Stimulated activated naive CD8-positive, alpha-beta T cell treated with anti-CD3 and anti-CD28 coated beads, Interleukin-15, Interleukin-2, amounts not matched to agents 100 ng/mL and 50 ng/mL, for 24 hours (primary cell): ENCODE data around the gene PCARE.

ENCODE experiments used
- H3K27ac Mint-ChIP-seq: one replicate; pipeline ENCODE4 v1.8.0; 2021; ENCODE audit warnings: mild to moderate bottlenecking, mixed read lengths
- H3K27me3 Mint-ChIP-seq: one replicate; pipeline ENCODE4 v1.8.0; 2021; ENCODE audit warnings: mixed read lengths
- H3K36me3 Mint-ChIP-seq: one replicate; pipeline ENCODE4 v1.8.0; 2021; ENCODE audit warnings: low read depth, mixed read lengths
- H3K4me1 Mint-ChIP-seq: one replicate; pipeline ENCODE4 v1.8.0; 2021; ENCODE audit warnings: low read depth, mixed read lengths
- H3K4me3 Mint-ChIP-seq: one replicate; pipeline ENCODE4 v1.8.0; 2021; ENCODE audit warnings: mild to moderate bottlenecking, mixed read lengths
- H3K9me3 Mint-ChIP-seq: one replicate; pipeline ENCODE4 v1.8.0; 2021; ENCODE audit warnings: mixed read lengths

PCARE gene

DNA sequence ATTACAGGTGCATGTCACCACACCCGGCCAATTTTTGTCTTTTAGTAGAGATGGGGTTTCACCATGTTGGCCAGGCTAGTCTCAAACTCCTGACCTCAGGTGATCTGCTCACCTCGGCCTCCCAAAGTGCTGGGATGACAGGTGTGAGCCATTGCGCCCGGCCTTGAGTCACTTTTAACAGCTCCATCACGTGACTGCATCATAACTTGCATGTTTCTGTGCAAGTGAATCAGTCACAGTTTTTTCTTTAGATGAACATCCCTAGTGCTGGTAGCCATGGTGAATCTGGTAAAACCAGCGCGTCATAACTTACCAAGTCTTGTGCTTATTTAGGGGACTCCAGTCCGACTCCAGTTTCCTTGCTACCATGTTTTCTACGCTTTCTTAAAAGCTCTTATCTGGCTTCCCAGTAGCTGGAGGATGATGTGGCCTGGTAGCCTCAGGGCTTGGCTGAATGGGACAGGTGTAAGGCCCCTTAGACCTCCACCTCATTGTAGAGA is 33.1 kb downstream of the PCARE start:
- Mint-ChIP-seq H3K4me3 (no peak overlapping the region), H3K27me3 (no peaks in the 10 kb centered on the region), H3K27ac (no peak overlapping the region), H3K4me1 (no peaks in the 10 kb centered on the region), H3K9me3 (no peaks in the 10 kb centered on the region), H3K36me3 (no peaks in the 10 kb centered on the region)

DNA sequence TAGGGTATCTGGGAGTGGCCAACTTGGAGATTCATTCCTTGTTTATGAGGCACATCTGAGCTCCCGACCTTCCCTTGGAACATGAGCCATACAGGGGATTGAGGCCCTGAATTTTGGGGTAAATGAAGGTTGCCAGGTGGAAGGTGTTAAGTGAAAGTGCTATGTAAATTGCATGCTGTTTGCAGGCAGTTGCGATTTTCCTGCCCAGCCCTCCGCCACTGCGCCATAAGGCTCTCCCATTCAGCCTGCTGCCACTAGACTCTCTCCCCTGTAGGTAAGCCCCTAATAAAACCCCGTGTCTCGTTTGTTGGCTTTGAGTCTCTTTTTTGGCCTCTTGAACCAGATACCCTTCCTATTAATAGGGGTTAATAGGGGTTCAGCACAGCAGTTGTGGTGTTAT is 33.8 kb downstream of the PCARE start:
- Mint-ChIP-seq H3K27me3 (no peaks in the 10 kb centered on the region), H3K4me1 (no peaks in the 10 kb centered on the region), H3K27ac (no peak overlapping the region), H3K4me3 (no peak overlapping the region), H3K9me3 (no peaks in the 10 kb centered on the region), H3K36me3 (no peaks in the 10 kb centered on the region)

DNA sequence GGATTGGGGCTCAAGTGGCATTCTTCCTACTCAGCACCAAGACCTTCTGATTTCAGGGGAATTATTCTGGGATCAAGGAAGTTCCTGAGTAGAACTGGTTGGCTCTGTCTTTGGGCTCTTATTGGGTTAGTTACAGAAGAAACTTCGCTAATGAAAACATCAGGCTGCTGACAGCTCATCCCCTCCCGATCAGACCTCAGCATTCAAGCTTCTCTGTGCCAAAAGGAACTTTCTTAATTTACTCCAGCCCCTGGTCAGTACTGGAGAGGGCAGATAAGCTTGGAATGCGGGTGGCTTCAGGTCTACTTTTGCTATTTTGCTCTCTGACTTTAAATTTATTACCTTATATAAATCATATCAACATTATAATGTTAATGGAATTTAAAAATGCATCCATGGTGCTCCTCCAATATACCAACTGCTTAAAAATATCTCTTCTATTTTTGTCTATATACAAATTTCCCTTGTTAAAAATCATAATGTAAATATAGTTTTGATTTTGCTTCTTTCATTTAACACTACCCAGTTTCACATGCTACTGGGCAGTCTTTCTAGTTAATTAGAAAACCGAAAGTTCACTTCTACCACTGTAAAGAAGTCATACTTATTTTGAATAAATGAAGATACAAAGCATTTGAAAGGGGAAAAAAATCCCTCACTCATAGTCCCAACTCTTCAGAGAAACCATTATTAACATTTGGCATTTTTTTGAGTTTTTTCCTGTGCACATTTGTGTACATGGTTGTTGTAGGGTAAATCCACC is 34.4 kb downstream of the PCARE start:
- no peaks in the 10 kb centered on the region for H3K4me1 Mint-ChIP-seq
- no peaks in the 10 kb centered on the region for H3K27me3 Mint-ChIP-seq
- no peaks in the 10 kb centered on the region for H3K36me3 Mint-ChIP-seq
- H3K9me3 Mint-ChIP-seq: no peaks in the 10 kb centered on the region
- no peak overlapping the region for H3K4me3 Mint-ChIP-seq
- no peak overlapping the region for H3K27ac Mint-ChIP-seq

DNA sequence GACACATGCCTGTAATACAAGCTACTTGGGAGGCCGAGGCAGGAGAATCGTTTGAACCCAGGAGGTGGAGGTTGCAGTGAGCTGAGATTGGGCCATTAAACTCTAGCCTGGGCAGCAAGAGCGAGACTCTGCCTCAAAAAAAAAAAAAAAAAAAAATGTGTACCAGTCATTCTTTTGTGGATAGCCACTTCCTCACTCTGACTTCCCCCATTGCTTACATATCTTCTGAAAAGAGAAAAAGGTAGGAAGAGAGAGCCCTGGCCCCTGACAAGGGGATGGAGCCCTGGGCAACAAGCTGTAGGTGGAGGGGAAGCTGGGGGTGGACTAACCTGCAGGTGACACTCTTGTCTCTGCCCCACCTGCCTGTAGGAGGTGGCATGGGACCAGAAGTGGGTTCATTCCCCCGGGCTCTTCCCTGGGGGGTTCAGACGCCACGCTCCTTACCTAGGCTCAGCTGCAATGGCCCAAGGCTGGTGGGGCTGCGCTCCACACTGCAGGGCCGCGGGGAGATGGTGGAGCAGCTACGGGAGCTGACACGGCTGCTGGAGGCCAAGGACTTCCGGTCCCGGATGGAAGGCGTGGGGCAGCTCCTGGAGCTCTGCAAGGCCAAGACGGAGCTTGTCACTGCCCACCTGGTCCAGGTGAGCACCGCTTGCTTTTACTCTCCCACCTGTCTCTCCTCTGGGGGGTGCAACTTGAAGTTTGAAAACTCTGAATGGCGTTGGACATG is 39.1 kb downstream of the PCARE start:
- H3K27ac Mint-ChIP-seq: no peak overlapping the region
- H3K36me3 Mint-ChIP-seq: no peaks in the 10 kb centered on the region
- H3K4me1 Mint-ChIP-seq: peaks cover 7% of the 10 kb centered on the region
- no peak overlapping the region for H3K4me3 Mint-ChIP-seq
- H3K9me3 Mint-ChIP-seq: no peaks in the 10 kb centered on the region
- H3K27me3 Mint-ChIP-seq: no peaks in the 10 kb centered on the region

DNA sequence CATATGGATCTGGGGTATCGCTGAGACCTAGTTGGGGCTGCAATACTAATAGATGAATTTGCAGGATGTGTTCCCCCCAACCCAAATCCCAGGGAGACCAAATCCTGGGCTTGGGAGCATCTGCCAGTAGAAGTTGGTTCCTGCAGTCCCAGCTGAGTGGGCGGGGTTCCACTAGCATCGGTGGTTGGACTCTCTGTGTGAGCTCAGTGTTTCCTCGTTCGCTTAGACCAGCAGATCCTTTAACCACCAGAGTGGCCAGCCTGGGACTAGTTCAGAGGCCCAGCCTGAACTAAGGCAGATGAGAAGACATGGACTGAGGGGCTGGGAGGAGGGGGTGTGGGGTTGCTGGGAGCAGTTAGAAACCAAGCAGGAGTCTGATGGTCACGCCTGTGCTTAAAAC is 40.7 kb downstream of the PCARE start:
- Mint-ChIP-seq H3K9me3 (no peaks in the 10 kb centered on the region), H3K27me3 (no peaks in the 10 kb centered on the region), H3K27ac (no peak overlapping the region), H3K4me1 (peaks cover 7% of the 10 kb centered on the region), H3K36me3 (no peaks in the 10 kb centered on the region), H3K4me3 (no peak overlapping the region)

DNA sequence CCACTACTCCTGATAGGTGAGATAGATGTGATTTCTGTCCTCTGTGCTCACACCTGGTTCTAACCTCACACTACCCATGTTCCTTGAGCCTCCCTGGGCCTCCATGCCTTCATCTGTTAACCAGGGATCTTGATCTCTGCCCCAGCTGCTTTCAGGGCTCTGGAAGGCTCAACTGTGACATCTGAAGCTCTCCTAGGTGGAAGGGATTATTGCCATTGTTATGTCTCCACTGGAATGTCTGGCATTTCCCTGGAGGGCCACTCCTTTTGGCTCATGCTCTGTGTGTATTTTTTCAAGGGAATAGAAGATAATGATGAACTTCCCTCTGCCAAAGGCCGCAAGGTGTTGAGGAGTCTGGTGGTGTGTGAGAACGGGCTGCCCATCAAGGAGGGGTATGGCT is 41.2 kb downstream of the PCARE start:
- H3K4me3 Mint-ChIP-seq: no peak overlapping the region
- no peaks in the 10 kb centered on the region for H3K36me3 Mint-ChIP-seq
- no peaks in the 10 kb centered on the region for H3K27me3 Mint-ChIP-seq
- H3K4me1 Mint-ChIP-seq: peaks cover 7% of the 10 kb centered on the region
- no peaks in the 10 kb centered on the region for H3K9me3 Mint-ChIP-seq
- no peak overlapping the region for H3K27ac Mint-ChIP-seq

DNA sequence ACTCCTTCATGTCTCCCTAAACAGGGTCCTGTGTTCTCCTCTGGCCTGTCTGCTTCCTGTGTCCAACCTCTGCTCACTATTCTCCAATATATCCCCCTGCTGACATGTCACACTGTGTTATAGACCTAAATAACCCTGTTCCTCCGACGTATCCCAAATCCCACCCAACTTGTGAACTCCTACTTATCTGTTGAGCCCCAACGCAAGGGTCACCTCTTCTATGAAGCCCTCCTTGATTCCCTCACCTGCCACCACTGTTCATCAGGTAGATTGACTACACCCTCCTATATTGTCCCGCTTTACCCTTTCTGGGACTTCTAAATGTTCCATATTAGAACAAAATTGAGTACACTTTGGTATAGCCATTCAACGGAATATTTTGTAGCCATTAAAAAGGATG is 42.1 kb downstream of the PCARE start:
- Mint-ChIP-seq H3K36me3 (no peaks in the 10 kb centered on the region), H3K9me3 (no peaks in the 10 kb centered on the region), H3K27me3 (no peaks in the 10 kb centered on the region), H3K4me1 (peaks cover 7% of the 10 kb centered on the region), H3K27ac (no peak overlapping the region), H3K4me3 (no peak overlapping the region)

DNA sequence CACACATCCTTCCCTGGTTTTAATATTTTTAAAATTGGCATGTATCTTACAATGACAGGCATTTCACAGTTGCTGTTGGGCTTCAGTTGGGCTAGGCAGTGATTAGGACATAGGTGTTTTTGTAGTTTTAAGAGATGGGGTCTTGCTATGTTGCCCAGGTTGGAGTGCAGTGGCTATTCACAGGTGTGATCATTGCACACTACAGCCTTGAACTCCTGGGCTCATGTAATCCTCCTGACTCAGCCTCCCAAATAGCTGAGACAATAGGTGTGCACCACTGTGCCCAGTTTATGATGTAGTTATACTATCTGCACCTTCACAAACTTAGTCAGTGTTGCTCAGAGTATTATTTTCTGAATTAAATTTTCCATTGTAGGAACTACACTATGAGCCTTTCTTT is 43.3 kb downstream of the PCARE start:
- Mint-ChIP-seq H3K9me3 (no peaks in the 10 kb centered on the region), H3K27ac (no peak overlapping the region), H3K36me3 (no peaks in the 10 kb centered on the region), H3K4me1 (peaks cover 7% of the 10 kb centered on the region), H3K27me3 (no peaks in the 10 kb centered on the region), H3K4me3 (no peak overlapping the region)

DNA sequence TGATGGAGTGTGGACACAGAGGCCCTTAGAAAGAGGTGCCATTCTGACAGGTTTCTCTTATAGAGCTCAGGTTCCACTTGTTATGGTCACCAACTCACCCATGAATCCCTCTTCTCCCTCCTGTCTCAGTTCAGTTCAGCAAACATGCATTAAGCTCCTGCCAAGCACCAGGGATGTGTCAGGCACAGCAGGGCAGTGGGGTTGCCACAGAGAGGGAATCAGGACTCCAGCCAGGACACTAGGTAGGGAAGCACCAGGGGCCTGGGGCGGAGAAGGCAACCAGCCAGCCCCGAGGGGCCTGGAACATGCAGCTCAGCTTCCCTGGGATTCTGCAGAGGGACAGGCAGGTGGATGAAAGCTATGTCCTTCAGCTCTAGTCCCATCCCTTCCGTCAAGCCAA is 48.6 kb downstream of the PCARE start:
- H3K27me3 Mint-ChIP-seq: no peaks in the 10 kb centered on the region
- no peak overlapping the region for H3K4me3 Mint-ChIP-seq
- H3K9me3 Mint-ChIP-seq: no peaks in the 10 kb centered on the region
- H3K4me1 Mint-ChIP-seq: no peaks in the 10 kb centered on the region
- H3K36me3 Mint-ChIP-seq: no peaks in the 10 kb centered on the region
- no peak overlapping the region for H3K27ac Mint-ChIP-seq

DNA sequence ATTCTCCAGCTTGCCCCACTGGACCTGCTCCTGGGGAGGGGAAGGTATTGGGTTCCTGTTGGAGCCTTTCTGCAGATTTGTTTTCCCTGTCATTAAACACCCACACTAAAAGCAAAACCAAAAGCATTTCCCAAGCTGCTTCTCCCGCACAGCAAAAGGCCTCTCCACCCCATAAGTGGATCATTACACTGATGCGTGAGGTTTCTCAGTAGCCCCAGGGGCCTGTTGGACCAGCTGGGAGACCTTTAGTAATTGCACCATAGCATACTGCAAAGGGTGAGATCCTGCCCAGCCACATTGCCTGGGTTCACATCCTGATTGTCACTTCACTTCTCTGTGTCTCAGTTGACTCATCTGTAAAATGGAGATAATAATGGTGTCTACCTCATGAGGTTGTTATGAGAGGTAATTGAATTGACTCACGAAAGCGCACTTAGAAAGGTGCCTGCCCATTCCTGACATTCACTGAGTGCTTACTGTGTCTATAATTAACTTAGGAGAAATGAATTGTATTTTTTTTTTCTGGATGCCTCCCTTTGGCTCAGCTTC is 49.4 kb downstream of the PCARE start:
- H3K4me3 Mint-ChIP-seq: no peak overlapping the region
- H3K27me3 Mint-ChIP-seq: no peaks in the 10 kb centered on the region
- no peak overlapping the region for H3K27ac Mint-ChIP-seq
- no peaks in the 10 kb centered on the region for H3K9me3 Mint-ChIP-seq
- no peaks in the 10 kb centered on the region for H3K4me1 Mint-ChIP-seq
- no peaks in the 10 kb centered on the region for H3K36me3 Mint-ChIP-seq

DNA sequence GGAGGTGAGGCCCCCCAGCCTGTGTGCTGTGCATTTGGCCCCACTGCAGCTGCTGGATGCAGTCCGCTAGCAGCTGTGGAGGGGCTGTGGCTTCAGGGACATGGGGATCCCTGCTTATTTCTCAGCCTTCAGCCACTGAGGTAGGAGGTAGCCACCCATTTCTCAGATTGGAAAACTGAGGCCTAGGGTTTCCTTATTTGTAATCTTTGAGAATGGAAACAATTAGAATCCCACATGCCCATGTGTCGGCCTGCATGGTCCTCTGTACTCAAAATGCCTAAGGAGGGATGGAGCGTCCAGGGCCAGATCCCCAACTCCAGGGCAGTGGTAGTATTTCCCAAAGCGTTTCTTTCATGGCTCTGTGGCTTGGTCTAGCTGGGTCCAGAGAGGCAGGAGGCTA is 51.1 kb downstream of the PCARE start:
- Mint-ChIP-seq H3K27me3 (no peaks in the 10 kb centered on the region), H3K36me3 (no peaks in the 10 kb centered on the region), H3K4me1 (peaks cover 3% of the 10 kb centered on the region), H3K27ac (no peak overlapping the region), H3K9me3 (no peaks in the 10 kb centered on the region), H3K4me3 (no peak overlapping the region)

DNA sequence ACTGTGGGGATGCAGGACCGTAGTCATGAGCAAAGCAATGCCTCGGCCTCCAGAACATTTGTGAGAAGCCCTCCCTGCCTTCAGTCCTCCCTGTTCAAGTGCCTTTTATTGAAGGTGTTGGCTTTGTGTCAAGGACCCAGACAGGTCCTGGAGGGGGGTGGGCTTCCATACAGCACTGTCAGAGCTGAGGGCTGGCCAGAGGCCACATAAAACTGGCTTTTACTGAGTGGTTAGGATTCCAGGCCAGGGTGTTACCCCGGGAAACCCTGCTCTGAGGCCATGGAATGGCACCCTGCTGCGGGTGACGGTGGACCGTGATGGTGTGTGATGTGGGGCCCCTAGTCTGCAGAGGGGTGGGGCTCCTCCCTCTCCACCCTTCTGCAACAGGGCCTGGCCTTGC is 51.6 kb downstream of the PCARE start:
- Mint-ChIP-seq H3K4me1 (peaks cover 8% of the 10 kb centered on the region), H3K9me3 (no peaks in the 10 kb centered on the region), H3K36me3 (no peaks in the 10 kb centered on the region), H3K27me3 (no peaks in the 10 kb centered on the region), H3K4me3 (no peak overlapping the region), H3K27ac (no peak overlapping the region)

DNA sequence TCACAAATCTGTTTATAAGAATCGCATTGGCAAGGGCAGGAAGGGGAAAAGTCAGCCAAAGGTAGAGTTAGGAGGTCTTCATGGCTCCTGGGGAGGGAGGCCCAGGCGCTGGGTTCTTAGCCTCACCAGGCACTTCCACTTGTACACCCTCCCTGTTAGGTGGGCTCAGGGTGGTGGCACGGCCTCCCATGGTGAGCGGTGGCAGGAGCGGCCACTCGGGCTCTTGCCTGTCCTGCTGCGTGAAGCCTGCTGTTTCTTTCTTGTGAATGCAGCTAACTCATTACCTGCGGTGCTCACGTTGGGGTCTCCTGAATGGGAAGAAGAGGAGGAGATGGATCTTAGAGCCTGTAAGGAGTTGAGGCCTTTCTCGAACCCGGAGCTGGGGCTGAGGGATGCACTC is 52.4 kb downstream of the PCARE start:
- Mint-ChIP-seq H3K27me3 (no peaks in the 10 kb centered on the region), H3K4me1 (peaks cover 10% of the 10 kb centered on the region), H3K9me3 (no peaks in the 10 kb centered on the region), H3K27ac (no peak overlapping the region), H3K4me3 (no peak overlapping the region), H3K36me3 (no peaks in the 10 kb centered on the region)

DNA sequence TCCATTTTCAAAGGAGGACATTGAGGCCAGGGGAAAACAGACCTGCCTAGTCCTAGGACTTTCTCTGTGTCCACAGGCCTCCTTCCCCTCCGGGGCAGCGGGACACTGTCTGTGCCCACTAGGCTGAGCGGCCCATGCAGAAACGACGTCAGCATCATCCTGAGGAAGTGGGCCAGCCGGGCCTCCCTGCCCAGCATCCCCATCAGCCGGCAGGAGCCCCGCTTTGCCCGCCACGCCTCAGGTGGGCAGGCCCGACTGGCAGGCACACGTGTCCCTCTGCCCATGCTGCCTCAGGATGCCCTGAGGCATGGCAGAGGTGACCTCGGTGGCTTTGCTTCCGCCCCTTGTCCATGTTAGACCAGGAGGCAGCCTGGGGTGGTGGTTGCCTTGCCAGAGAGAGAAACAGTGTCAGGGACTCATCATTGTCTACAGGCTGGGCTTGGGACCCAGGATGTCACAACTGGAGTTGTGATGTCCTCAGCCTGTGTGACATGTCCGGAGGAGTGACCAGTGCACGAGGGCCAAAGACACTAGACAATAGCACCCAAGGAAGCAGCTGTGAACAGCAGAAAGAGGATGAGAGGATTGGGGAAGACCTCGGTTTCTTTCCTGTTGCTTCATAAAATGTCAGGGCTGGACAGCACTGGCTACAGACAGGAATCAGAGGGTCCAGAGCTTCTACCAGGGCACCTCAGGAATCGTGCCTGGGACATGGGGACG is 56.4 kb downstream of the PCARE start:
- Mint-ChIP-seq H3K4me1 (peaks cover 50% of the 10 kb centered on the region), H3K36me3 (no peaks in the 10 kb centered on the region), H3K27me3 (no peaks in the 10 kb centered on the region), H3K27ac (no peak overlapping the region), H3K4me3 (no peak overlapping the region), H3K9me3 (no peaks in the 10 kb centered on the region)

DNA sequence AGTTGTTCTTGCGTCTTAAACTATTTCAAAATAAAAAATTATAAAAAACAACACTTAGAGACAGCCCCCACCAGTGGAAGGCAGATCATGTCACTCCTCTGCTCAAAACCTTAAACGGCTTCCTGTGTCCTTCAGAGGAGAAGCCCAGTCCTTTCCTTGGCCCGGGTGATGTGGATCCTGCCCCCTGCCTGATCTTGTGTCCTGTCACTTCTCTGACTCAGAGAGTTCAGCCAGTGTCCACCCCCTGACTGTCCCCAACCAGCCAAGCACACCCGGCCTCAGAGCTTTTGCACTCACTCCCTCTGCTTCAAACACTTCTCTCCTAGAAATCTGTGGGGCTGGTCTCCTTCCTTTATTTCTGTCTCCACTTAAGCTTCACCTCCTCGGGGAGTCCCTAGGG is 57.8 kb downstream of the PCARE start:
- no peaks in the 10 kb centered on the region for H3K9me3 Mint-ChIP-seq
- no peaks in the 10 kb centered on the region for H3K27me3 Mint-ChIP-seq
- no peaks in the 10 kb centered on the region for H3K36me3 Mint-ChIP-seq
- no peak overlapping the region for H3K27ac Mint-ChIP-seq
- H3K4me3 Mint-ChIP-seq: no peak overlapping the region
- H3K4me1 Mint-ChIP-seq: peaks cover 64% of the 10 kb centered on the region
